ENCODE data around the gene NIM1K.
"Not testable (repeated sequence)": the region's sequence is repeated elsewhere in the genome, so short reads cannot be mapped to it uniquely, and the experiment has no call there.

NIM1K gene

GRCh38 chr5:43281840-43282658, 90.0 kb downstream of the NIM1K start:
- peak; percentile 40 for DNase-seq (ENCODE audit: low spot score)

GRCh38 chr5:43286623-43287022, 94.6 kb downstream of the NIM1K start:
- no peak for DNase-seq (ENCODE audit: low spot score)

DNA sequence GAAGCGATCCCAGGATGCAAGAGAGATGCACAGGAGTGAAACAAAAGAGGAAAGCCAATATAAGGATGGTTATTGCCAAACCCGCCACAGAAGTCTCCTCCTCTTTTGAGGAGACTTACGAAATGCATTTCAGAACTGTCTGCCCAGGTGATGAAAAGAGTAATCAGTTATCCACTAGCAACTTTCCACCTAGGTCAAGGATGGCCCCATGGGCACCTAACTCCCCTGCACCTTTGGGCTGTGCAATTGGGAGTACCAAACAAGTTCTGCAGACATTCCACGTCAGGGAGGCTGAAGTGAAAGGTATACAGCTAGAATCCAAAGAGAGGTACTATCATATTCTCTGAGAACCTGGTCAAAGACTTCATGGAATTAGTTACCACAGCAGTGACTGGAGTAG, 95.5 kb downstream of the NIM1K start:
- no peak for DNase-seq (ENCODE audit: low spot score)

DNA sequence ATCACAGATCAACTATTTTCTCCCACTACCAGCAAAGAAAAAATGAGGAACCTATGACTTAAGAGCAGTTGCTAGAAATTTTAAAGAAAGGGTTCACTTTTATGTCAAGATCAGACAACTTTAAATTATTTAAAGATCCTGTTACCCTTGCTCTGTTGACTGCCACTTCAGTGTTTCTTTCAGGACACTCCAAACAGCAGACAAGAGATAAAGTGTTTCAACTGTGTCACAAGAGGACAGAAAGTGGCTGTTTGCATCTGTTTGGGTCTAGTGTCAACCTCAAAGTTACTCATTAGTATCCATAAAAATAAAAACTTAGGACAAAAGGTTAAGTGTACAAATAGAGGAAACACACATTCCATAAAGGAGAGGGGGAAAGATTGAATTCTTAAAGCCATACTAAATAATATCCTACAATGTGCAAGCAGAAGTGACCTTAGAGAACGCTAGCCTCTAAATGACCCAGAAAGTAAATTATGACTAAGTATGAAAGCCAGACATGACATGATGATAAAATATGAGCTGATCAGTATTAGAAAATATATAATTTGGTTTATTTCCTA, 96.3 kb downstream of the NIM1K start:
- no peak for DNase-seq (ENCODE audit: low spot score)

DNA sequence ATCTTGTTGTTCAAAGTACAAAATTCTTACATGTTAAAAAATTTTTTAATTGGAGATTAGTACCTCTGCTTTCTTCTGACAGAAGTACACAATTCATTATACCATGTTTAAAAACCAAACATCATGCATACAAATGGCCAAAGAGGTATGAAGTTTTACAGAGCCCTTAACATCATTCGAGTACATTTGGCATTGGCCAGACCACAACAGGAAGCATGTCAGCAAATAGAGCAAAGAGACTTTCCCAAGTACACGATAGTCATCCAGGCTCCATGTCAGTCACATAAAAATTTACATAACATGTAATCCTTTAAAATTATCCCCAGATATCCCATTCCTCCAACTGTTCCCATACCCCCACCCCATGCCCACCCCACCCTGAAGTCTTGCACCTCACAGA, 98.7 kb downstream of the NIM1K start:
- DNase-seq (ENCODE audit: low spot score) = no peak

GRCh38 chr5:43294226-43294625, 102.2 kb downstream of the NIM1K start:
- no peak for DNase-seq (ENCODE audit: low spot score)

- no peak for DNase-seq (ENCODE audit: low spot score)
These were observed 103.2 kb downstream of the NIM1K start for GRCh38 chr5:43295202-43295601.

DNA sequence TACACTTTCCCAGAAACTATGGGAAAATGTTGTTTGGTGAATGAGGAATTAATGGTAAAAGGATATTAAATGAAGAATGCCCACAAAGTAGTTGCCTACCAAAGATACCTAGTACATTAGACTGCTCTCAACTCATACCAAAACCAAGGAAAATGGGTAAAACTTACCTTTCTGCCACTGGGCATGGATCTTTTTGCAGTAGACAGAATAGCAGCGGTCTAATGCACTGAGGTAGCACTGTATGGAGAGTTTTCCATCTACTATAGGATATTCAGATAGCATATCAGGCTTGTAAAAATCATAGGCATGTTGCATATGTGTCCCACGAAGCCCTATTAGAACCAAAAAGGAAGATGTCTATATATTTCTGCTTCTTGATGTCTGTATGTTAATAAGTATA, 104.8 kb downstream of the NIM1K start:
- DNase-seq (ENCODE audit: low spot score) = no peak

DNA sequence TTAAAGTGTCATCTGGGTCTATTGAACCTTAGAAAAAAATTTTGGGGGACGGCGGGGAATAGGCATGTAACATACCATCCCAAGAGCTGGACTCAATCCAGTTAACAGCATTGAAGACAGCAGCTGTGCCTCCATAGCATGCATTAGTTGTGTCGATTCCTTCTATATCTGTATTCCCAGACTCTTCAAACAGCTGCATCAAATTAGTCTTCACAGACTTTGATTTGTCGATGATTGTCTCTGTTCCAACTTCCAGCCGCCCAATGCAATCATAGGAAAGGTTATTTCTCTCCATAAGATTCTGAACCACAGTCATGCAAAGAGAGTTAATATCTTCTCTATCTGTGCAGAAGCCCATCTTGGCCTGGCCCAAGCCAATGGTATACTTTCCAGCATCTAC, 106.4 kb downstream of the NIM1K start:
- DNase-seq (ENCODE audit: low spot score) = no peak

GRCh38 chr5:43300112-43300511, 108.1 kb downstream of the NIM1K start:
- DNase-seq (ENCODE audit: low spot score) = no peak

- DNase-seq (ENCODE audit: low spot score) = no peak
These were observed 109.6 kb downstream of the NIM1K start for GRCh38 chr5:43301653-43302091.

DNA sequence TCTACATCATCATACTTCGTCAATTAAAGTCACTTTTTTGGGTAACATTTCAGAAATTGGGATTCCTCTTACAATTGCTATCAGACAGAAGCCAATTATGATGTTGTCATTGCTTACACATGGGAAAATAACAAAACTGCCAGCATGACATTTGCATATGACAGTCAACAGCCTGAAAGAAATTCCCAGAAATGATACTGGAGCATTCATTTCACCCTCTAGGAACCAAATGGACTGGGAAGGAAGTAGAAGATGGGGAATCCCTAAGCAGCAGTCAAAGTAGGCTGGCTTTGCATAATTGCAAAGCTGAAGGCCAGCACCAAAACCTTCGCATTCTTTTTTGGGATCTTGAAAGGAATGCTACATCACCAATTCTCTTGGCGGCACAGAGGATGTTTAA, 110.5 kb downstream of the NIM1K start:
- no peak for DNase-seq (ENCODE audit: low spot score)

DNA sequence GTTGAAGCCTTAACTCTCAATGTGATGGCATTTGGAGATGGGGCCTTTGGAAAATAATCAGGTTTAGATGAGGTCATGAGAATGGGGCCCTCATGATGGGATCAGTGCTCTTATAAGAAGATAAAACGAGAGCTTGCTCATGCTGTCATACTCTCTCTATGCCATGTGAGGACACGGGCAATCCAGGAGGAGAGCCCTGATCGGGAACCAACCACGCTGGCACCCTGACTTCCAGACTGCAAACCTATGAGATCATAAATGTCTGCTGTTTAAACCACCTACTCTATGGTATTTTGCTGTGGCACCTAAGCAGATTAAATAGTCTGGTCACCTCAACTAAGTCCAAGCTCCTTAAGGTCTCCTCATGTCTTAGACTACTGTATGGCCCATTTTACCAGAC, 111.2 kb downstream of the NIM1K start:
- DNase-seq (ENCODE audit: low spot score) = no peak

DNA sequence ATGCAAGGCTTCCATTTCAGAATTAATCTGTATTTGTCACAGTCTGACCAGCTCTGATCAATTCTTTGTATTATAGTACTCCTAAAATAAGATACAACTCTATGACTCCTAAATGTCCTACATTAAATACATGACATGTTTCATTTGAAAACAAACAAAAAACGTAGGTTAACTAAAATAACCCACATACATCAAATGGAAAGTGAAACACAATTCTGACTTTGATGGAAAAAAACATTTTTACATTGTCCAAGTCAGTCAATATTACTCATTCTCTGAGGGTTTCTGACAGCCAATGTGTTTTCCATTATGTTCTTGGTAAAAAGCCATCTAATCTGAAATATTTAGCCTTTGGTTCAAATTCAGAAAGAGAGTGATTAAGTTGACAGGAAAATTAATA, 112.5 kb downstream of the NIM1K start:
- no peak for DNase-seq (ENCODE audit: low spot score)

DNA sequence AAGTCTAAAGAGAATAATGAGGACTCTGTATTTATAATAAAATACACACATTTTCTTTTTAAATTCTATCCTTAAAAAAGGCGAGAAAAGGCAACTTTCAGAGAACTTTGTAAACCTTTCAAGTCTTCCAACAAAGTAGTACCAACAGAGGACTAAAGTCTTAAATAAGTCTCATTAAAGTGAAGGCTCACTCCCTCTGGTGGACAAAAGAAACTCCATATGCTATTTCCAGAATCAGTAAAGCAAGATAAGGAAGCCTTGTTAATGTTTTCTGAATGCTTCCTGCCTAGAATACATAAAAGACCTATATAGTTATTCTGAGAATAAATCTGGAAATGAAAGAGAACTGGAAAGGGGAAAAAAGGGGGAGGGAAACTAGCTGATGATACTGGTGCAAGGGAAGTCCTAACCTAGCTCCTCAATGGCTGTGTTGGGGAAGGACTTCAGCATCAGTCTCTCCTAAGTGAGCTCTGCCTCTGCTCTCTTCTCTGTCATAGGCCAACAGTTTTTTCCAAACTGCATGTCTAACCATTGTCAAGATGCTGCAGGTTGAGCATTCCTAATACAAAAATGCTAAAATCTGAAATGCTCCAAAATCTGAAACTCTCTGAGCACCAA, 114.0 kb downstream of the NIM1K start:
- peak; percentile 83 for DNase-seq (ENCODE audit: low spot score)

DNA sequence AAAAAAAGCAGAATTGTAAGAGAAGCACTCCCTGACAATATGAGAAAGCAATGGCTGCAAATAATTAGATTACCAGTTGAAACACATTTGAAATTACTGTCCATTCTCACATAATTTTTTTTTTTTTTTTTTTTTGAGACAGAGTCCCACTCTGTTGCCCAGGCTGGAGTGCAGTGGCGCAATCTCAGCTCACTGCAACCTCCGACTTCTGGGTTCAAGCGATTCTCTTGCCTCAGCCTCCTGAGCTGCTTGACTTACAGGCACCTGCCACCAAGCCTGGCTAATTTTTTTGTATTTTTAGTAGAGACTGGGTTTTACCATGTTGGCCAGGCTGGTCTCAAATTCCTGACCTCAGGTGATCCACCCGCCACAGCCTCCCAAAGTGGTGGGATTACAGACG, 114.9 kb downstream of the NIM1K start:
- not testable (repeated sequence) for DNase-seq (ENCODE audit: low spot score)

DNA sequence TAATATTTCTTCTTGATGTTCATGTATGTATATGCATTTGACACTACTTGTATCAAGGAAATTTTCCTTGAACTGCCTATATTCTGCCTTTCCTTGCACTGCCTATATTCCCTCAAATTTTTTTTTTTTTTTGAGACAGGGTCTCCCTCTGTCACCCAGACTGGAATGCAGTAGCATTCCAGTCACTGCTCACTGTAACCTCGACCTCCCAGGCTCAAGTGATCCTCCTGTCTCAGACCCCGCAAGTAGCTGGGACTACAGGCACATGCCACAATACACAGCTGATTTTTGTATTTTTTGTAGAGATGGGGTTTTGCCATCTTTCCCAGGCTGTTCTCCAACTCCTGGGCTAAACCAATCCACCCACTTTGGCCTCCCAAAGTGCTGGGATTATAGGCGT, 117.1 kb downstream of the NIM1K start:
- no peak for DNase-seq (ENCODE audit: low spot score)

DNA sequence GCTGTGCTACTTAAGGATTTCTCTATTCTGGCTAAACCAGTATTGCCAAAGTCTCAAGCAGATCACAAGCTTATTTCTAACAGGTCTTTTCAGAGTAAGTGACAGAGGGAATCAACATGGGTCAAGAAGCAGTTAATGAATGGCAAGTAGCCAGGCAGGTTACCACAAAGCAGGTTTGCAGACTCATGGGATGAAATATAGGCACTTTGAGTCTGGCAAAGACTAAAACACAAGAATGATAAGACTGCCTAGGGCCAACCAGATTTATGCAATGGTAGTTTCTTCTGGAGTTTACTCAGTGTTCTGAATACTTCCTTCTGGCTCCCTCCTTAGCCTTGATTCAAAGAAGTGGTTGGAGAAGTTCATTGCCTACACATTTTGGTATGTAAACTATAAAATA, 117.6 kb downstream of the NIM1K start:
- DNase-seq (ENCODE audit: low spot score) = no peak

- DNase-seq (ENCODE audit: low spot score) = no peak
These were observed 120.1 kb downstream of the NIM1K start for GRCh38 chr5:43312076-43312661.

GRCh38 chr5:43312699-43313034, 120.6 kb downstream of the NIM1K start:
- DNase-seq (ENCODE audit: low spot score) = no peak

- peak; percentile 97 for DNase-seq (ENCODE audit: low spot score)
These were observed 121.2 kb downstream of the NIM1K start, which contains the start of gene HMGCS1 for GRCh38 chr5:43313035-43313853. Gene HMGCS1, minus strand, starts transcription at chr5:43313412. Its CDS starts 14,447 bp downstream, at chr5:43298965.

GRCh38 chr5:43313854-43314457, 121.9 kb downstream of the NIM1K start:
- no peak for DNase-seq (ENCODE audit: low spot score)

Data from RKO (cell line).